Transverse colon (tissue), 4 donors: Measurements from ENCODE around the gene ZFYVE21. TPM values are rescaled to one million over a fixed set of nuclear protein-coding genes. Genes with fewer than 3 reads are reported as not detected.

Experiments
- DNase-seq: peaks from one replicate; pipeline ENCODE4 v3.0.0-alpha.2; 2019
- H3K27ac ChIP-seq, 4 donors: fragments of 200-600 bp; sonication (generic); 2 replicates each; pipeline ENCODE4 v1.5.1; 2016 to 2018; ENCODE audit warnings: inconsistent platforms in 4 of 4
- H3K27me3 ChIP-seq: fragments of 200-600 bp; sonication (generic); 2 replicates; pipeline ENCODE4 v1.5.1; 2017; ENCODE audit warnings: inconsistent platforms
- H3K36me3 ChIP-seq, 4 donors: fragments of 200-600 bp; sonication (generic); 2 replicates each; pipeline ENCODE4 v1.5.1; 2017 to 2019; ENCODE audit warnings: inconsistent platforms in 4 of 4
- H3K4me1 ChIP-seq, 4 donors: fragments of 200-600 bp; sonication (generic); 2 replicates each; pipeline ENCODE4 v1.5.1; 2017 to 2020; ENCODE audit warnings: inconsistent platforms in 4 of 4
- H3K4me3 ChIP-seq, 4 donors: fragments of 200-600 bp; sonication (generic); 1 replicate in 1 of 4; 2 replicates in 3 of 4; pipeline versions ENCODE4 v1.5.1 to v1.6.1; 2017 to 2019; ENCODE audit warnings: inconsistent platforms in 4 of 4
- H3K9me3 ChIP-seq, 2 donors: fragments of 200-600 bp; sonication (generic); 2 replicates each; pipeline ENCODE4 v1.5.1; 2017 to 2019; ENCODE audit warnings: inconsistent platforms in 2 of 2
- EP300 ChIP-seq: sonication (generic); formaldehyde crosslinking; IDR thresholded peaks from one replicate; pipeline ENCODE4 v1.6.1; 2017; ENCODE audit warnings: antibody characterized with exemption, low read depth
- POLR2A ChIP-seq: fragments of 450-650 bp; IDR thresholded peaks from one replicate; pipeline ENCODE4 v1.6.1; 2016; ENCODE audit warnings: antibody characterized with exemption, mild to moderate bottlenecking, moderate library complexity
- POLR2AphosphoS5 ChIP-seq, 3 donors: sonication (generic); formaldehyde crosslinking; IDR thresholded peaks; one replicate each; pipeline ENCODE4 v1.6.1; 2016; ENCODE audit warnings: antibody characterized with exemption in 3 of 3
- WGBS, 2 donors: methylation state at CpG; one replicate each; pipeline ENCODE4 v1.1.5; 2018; ENCODE audit warnings: low coverage in 1 of 2; 5-methylcytosine and 5-hydroxymethylcytosine counted together
- in situ Hi-C, 4 donors: fragments of 200-750 bp; cut with MboI; loops; one replicate each; pipeline versions ENCODE4 v1.15.0 to v1.15.1; 2017; ENCODE audit warnings: low sequenced_read_pairs in 3 of 4, low pct_ligation_motif_present in 1 of 4, low pct_unique_long_range_greater_than_20kb in 1 of 4
- intact Hi-C: fragments of 100-400 bp; cut with DNase I; formaldehyde crosslinking; loops from one replicate; pipeline ENCODE4 v1.15.1; 2023; ENCODE audit warnings: low total_unique reads
- total RNA-seq, 4 donors: library from RNA; depleted of rRNA; stranded (reverse); fragments of >200 nt; gene quantifications; one replicate each; pipeline ENCODE4 v1.1.0, GENCODE V29; 2016
- TF ChIP-seq, protein P1 (sequence below), 5 experiments: fragments of 200-600 bp in 3 of 5; fragments of 450-650 bp in 2 of 5; sonication (generic) in 3 of 5; IDR thresholded peaks; 1 replicate in 2 of 5; 2 replicates in 3 of 5; pipeline ENCODE4 v1.5.1; 2016 to 2017; ENCODE audit warnings: antibody characterized with exemption in 5 of 5, inconsistent platforms in 3 of 5, mild to moderate bottlenecking in 2 of 5, moderate library complexity in 1 of 5

The ZFYVE21 gene
- total RNA-seq, 4 donors from 2014 or later: 90.2 to 214 (median 137) TPM

DNA sequence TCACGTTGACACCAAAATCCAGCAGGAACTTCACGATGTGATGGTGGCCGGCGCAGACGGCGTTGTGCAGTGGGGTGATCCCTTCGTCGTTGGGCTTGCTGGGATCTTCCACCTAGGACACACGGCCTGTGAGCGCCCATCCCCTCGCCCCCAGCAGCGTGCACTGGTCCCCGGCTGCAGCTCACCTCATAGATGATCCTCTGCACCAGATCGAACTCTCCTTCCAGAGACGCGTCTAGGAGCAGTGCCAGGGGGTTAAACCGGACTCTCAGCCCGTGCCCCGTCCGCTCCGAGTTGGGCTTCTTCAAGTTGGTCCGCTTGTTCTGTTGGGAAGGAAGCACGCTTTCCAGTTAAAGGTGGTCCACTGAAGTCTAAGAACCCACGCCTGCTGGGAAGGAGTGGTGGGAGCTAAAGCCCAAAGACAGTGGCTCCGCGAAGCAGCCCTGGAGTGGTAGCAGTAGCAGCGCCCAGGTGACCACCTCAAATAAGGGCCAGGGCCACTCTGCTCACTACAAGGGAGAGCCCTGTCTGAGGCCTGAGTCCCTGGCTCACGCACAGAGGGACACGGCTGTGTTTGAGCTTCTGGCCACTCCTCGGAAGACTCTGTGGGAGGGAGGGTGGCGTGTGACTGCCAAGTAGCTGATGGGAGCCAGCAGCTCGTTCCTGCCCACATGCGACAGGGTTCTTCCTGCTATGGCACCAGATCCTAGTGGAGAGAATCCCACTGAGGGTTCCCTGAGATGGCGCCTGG is 23.3 kb downstream of the ZFYVE21 start:
- 93% methylated on average over 31 of the region's 34 CpGs; no CpG with 5 or more reads in 1 of the 2 donors for WGBS, 2 donors
- Histone ChIP-seq H3K27ac (no peak overlapping the region), H3K4me3 (no peak overlapping the region), H3K4me1 (peaks cover 0 to 12% (median 4%) of the 10 kb centered on the region in 4 donors), H3K9me3 (no peaks in the 10 kb centered on the region), H3K36me3 (peaks cover 0 to 20% (median 0%) of the 10 kb centered on the region in 4 donors), H3K27me3 (no peaks in the 10 kb centered on the region)
- intact Hi-C loops (no loop called here), in situ Hi-C loops (no loop called here)
- TF ChIP-seq POLR2AphosphoS5 (IDR thresholded peaks at IDR 0.05) (no peak), POLR2A (no peak), EP300 (no peak)
- TF ChIP-seq, protein P1, sequence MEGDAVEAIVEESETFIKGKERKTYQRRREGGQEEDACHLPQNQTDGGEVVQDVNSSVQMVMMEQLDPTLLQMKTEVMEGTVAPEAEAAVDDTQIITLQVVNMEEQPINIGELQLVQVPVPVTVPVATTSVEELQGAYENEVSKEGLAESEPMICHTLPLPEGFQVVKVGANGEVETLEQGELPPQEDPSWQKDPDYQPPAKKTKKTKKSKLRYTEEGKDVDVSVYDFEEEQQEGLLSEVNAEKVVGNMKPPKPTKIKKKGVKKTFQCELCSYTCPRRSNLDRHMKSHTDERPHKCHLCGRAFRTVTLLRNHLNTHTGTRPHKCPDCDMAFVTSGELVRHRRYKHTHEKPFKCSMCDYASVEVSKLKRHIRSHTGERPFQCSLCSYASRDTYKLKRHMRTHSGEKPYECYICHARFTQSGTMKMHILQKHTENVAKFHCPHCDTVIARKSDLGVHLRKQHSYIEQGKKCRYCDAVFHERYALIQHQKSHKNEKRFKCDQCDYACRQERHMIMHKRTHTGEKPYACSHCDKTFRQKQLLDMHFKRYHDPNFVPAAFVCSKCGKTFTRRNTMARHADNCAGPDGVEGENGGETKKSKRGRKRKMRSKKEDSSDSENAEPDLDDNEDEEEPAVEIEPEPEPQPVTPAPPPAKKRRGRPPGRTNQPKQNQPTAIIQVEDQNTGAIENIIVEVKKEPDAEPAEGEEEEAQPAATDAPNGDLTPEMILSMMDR (IDR thresholded peaks at IDR 0.05): no peak
- DNase-seq: no peak

DNA sequence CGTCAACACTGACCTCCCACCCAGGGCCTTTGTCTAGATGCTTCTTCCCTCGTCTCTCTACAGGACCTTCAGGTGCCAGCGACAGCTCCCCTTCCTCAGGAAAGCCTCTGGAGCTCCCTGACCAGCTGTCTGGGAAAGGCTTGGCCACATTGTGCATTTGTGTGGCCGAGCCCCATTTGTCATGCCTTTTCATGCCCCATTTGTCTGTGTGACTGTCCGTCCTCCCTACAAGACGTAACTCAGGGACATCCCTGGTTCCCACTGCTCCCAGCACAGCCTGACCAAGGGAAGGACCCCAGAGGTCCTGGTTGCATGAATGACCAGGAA is 23.8 kb downstream of the ZFYVE21 start:
- TF ChIP-seq EP300 (no peak), POLR2AphosphoS5 (IDR thresholded peaks at IDR 0.05) (no peak), POLR2A (no peak)
- TF ChIP-seq, protein P1 (IDR thresholded peaks at IDR 0.05): no peak
- H3K36me3 ChIP-seq: peaks cover 0 to 14% (median 0%) of the 10 kb centered on the region in 4 donors
- DNase-seq: no peak
- peaks cover 0 to 12% (median 4%) of the 10 kb centered on the region in 4 donors for H3K4me1 ChIP-seq
- no peaks in the 10 kb centered on the region for H3K9me3 ChIP-seq
- no peak overlapping the region for H3K27ac ChIP-seq
- in situ Hi-C loops: no loop called here
- H3K4me3 ChIP-seq: no peak overlapping the region
- H3K27me3 ChIP-seq: no peaks in the 10 kb centered on the region
- 93% methylated on average over 6 of the region's 6 CpGs; no CpG with 5 or more reads in 1 of the 2 donors for WGBS, 2 donors
- intact Hi-C loops: no loop called here

DNA sequence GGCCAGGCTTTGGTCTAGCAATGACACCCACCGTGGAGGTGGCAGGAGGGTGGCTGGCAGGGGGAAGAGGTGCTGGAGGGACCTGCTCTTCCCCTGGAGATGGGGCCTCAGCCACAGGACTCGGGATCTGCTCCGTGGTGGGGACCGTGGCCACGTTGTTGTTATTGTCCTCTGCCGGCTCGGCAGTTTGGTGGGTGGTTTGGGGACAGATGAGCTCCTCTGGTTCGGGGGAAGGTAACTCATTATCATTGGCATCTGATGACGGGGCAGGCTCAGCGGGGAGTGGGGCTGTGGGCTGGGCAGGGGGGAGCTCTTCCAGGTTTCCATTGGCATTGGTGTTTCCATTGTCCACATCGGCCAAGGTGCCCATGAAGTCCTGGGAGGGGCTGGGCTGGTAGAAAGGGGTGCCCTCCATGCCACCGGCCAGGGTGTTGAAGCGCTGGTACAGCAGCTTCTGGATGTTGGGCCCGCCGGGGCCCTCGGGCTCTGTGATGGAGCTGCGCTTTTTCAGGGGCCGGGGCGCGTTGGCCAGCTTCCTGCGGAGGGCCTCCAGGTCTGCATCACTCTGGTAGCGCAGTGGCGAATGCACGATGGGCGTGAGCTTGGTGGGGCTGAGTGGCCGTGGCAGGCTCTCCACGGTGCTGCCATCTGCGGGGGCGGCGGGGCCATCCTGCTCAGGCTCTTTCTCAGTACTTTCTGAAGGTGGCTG is 24.3 kb downstream of the ZFYVE21 start:
- in situ Hi-C loops (no loop called here), intact Hi-C loops (no loop called here)
- H3K4me1 ChIP-seq: peaks cover 0 to 12% (median 4%) of the 10 kb centered on the region in 4 donors
- peaks cover 0 to 12% (median 0%) of the 10 kb centered on the region in 4 donors for H3K36me3 ChIP-seq
- no peak overlapping the region for H3K27ac ChIP-seq
- H3K27me3 ChIP-seq: no peaks in the 10 kb centered on the region
- H3K9me3 ChIP-seq: no peaks in the 10 kb centered on the region
- no peak for DNase-seq
- WGBS, 2 donors: 95% methylated on average over 28 of the region's 30 CpGs; no CpG with 5 or more reads in 1 of the 2 donors
- no peak for TF ChIP-seq POLR2AphosphoS5 (IDR thresholded peaks at IDR 0.05)
- no peak for TF ChIP-seq POLR2A
- TF ChIP-seq, protein P1 (IDR thresholded peaks at IDR 0.05): no peak
- TF ChIP-seq EP300: no peak
- no peak overlapping the region for H3K4me3 ChIP-seq

DNA sequence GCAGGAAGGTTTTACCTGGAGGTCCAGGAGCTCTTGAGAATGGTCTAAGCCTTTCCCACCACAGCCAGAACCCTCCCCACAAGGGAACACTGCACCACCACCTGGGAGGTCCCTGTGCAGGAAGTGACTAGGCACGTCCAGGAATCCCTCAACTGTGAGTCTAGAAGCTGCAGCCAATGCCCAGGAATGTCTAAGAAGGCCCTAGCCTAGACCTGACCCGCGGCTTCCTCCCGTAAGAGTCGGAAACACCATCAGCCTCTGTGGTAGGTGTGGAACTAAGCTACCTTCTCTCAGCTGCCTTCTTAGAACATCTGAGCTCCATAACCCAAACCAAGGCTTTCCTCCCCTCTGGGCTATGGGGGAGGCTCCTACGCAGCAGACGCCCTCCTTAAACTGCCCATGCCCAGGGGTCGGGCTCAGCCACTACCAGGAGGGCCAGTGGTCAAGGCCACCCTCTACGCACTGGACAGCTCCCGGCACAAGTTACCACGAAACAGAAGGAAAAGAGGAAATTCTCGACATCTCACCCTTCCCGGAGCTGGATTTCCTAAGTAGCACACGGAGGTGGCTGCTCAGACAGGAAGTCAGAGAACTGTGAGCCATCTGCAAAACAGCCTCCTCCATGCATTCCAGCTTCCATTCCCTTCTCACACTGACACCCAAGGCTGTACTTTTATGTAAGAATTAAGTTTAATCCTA is 25.5 kb downstream of the ZFYVE21 start:
- Histone ChIP-seq H3K4me3 (no peak overlapping the region), H3K4me1 (peaks cover 0 to 5% (median under 1%) of the 10 kb centered on the region in 4 donors), H3K27me3 (no peaks in the 10 kb centered on the region), H3K9me3 (no peaks in the 10 kb centered on the region), H3K36me3 (peaks cover 0 to 12% (median 0%) of the 10 kb centered on the region in 4 donors), H3K27ac (no peak overlapping the region)
- in situ Hi-C loops: no loop called here
- 87% methylated on average over 14 of the region's 14 CpGs; no CpG with 5 or more reads in 1 of the 2 donors for whole genome bisulfite sequencing, 2 donors
- no peak for DNase-seq
- intact Hi-C loops: no loop called here
- TF ChIP-seq POLR2AphosphoS5 (IDR thresholded peaks at IDR 0.05) (no peak), POLR2A (no peak), EP300 (no peak)
- TF ChIP-seq, protein P1 (IDR thresholded peaks at IDR 0.05): no peak
